GM18508 (cell line): Measurements from ENCODE around the gene ERC2.
"Not testable (repeated sequence)": the region's sequence is repeated elsewhere in the genome, so short reads cannot be mapped to it uniquely, and the experiment has no call there.

Source experiments
- ATAC-seq: cut with Tn5 transposase; IDR thresholded peaks from one replicate; pipeline ENCODE4 v1.9.1; 2021; ENCODE audit warnings: moderate number of reproducible peaks; ENCODE audit not compliant: insufficient read depth, unreplicated experiment

ERC2 gene

GRCh38 chr3:56468184-56469106 is at the start of gene ERC2:
Gene ERC2, minus strand, starts transcription at chr3:56468467.
- ATAC-seq, result no peak

GRCh38 chr3:56502738-56503137 is 34.5 kb upstream of the ERC2 start:
- no peak for ATAC-seq

DNA sequence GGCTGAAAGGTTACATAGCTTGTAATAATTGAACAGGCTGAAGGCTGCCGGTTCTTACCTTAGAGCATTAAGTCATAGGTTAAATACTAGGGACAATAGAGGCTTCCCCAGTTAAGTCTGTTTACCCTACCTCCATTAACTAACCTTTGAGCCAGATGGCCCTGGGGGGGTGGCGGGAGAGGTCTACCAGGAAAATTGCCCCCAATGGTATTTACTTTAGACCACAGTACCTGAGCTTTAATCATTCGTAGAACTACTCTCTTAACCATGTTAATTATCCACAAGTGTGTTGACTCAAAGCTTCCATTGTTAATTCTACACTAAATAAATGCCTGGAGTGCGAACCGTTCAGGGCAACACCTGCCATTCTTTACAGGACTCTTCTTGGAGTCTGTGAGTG is 28.1 kb upstream of the ERC2 start:
- not testable (repeated sequence) for ATAC-seq

DNA sequence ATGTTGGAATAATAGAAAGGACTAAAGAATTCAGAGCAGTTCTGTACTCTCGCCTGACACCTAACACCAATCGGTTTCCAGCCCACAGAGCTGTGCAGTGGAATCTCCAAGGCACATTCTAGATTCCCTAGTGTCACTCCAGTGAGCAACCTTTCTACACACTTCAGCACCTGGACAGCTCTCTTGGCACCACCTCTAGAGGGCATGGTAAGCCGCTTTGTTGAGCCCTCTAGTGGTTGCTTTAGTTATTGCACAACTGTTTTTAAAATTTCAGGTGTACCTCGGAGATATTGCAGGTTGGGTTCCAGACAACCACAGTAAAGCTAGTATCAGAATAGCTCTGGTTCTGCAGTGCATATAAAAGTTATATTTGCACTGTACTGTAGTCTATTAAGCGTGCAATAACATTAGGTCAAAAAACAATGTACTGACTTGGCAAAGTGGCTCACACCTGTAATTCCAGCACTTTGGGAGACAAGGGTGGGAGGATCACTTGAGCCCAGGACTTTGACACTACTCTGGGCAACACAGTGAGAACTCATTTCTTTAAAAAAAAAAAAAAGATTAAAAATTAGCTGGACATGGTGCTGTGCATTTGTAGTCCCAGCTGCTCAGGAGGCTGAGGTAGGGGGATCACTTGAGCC is 26.5 kb upstream of the ERC2 start:
- ATAC-seq, result peak; percentile 91

DNA sequence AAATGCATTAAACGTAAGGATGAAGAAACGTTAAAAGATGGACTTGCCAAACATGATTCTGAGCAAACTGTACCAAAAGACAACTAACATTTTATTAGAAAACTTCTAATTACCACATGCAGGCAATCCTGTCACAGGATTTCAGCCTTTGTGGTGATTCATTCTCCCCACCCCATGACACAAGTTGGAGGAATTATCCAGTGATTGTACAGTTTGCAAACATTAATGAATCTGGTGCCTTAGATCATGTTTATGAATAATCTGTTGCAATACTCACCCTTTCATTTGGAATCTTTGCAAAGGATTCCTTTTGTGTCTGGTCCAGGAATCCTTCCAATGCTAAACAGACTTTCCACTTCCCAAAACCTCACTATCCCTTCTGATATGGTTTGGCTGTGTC is 23.3 kb upstream of the ERC2 start:
- ATAC-seq, result no peak

DNA sequence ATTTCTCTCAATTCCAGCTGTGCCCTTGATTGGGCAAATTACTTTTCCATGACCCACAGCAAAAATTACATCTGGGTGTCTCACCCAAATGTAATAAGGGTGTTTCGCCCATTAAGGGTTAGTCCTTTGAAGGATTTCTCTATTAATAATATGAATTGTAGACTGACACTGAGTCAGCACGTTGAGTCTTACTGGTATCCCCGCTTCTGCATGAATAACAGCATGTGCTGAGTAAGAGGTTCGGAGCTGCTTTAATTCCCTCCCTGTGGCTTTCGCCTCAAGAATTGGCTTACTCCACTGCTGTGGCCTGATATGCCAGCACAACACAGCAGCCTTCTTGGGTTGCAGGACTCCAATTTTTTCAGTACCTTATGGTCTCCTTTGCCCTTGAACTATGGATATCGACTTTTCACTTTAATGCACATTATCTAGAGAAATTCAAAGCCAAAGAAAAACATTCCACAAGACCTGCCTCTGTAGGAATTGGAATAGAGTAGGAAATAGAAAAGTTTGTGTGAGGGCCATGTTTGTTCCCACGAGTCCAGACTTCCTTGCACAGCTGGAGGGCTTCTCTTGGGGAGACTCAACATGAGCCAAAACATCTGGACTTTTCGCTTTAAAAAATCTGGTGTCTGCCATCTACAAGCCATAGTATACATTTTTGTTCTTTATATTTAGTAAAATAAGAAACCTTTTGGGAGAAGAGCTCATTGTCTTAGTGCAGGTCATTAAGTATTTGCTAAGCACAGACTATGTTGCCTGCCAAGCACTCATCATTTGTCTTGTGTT is 20.7 kb upstream of the ERC2 start:
- ATAC-seq, result no peak

GRCh38 chr3:56484525-56485032 is 16.3 kb upstream of the ERC2 start:
- no peak for ATAC-seq

GRCh38 chr3:56484122-56484521 is 15.9 kb upstream of the ERC2 start:
- no peak for ATAC-seq

DNA sequence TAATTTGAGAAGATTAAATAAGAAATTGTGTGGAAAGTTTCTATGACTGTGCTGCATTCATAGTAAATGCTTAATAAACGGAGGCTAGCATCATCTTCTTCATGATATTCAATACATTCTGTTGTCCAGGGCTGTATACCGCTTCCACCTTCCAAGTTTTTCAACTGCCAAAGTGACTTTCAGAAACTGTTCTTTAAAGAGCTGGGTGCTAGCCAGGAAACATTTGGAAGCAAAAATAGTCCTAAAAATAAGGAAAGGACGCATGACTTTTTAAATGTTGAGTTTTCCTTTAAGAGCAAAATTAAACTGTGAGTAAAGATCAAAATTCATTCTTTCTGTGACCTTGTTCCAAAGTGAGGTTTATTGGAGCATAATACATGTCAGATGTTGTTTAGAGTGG is 9.4 kb upstream of the ERC2 start:
- no peak for ATAC-seq

DNA sequence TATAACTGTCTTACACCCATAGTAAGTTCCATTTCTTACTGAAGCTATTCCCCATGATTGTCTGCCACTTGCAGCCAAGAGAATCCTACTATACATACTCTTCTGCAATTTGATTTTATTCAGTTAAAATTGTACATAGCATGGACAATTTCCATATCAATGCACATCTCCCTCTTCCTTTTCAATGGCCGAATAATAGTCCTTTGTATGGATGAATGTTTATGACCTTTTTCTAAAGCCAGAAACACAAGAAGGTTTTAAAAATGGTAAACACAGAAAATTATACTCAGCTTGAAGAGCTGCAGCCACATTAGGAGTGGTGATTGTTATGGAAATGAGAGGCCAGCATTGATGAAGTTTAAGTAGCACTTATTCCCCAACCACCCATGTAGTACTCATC is 8.5 kb upstream of the ERC2 start:
- ATAC-seq, result no peak

DNA sequence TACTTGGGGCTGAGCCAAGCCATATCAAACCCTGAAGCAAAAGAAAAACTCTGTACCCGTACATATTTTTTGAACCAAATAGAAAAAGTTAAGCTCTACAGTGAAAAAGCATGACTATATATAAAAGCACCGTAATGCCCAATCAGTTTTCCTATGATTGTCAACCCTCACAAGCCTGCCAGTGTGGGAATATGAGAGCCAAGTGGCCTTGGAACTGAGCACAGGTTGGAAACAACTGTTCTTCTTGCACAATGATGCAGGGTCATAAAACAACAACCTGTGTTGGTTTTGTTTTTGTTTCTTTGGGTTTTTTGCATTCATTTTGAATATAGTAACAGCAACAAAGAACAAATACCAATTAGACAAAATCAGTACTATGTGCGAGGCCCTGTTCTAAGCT is 3.5 kb upstream of the ERC2 start:
- no peak for ATAC-seq

DNA sequence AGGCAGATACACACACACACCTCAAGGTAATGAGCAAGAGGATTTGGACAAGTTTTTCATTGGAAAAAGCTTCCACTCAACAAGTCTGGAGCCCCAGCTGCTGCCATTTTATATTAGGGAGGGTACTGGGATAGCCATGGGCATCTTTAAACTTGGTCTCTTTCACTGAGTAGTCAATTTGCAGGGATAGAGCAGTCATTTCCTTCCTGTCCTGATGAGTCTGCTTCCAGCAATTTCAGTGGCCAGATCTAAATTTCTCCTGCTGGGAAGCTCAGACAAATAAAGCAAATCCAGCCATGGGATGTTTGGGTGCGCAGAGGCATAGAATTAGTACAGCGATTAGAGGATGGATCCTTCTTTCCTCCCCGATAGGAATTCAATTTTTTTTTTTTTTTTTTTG is 874 bp upstream of the ERC2 start:
- no peak for ATAC-seq

DNA sequence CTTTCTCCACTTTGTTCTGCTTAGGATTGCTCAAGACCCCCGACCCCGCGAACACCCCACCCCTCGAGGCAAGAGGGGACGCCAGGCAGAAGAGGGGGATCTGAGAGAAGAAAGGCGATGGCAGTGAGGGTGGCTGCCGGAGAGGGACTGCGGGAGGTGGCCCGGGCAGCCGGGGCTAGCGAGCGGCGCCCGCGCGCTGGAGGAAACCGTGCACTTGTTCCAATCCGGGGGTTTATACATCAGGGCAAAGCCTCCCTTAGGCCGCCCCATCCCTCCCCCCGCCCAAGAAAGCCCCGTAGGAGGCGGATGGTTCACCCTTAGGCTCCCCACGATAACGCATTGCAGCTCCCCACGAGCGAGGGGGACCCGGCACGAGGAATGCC is 475 bp downstream of the ERC2 start:
- no peak for ATAC-seq

- no peak for ATAC-seq
These were observed 1.2 kb downstream of the ERC2 start for GRCh38 chr3:56467108-56467507.

GRCh38 chr3:56459719-56460118 is 8.5 kb downstream of the ERC2 start:
- no peak for ATAC-seq

GRCh38 chr3:56459104-56459496 is 9.2 kb downstream of the ERC2 start:
- ATAC-seq, result no peak

GRCh38 chr3:56458496-56459103 is 9.7 kb downstream of the ERC2 start:
- no peak for ATAC-seq

GRCh38 chr3:56456117-56456516 is 12.2 kb downstream of the ERC2 start:
- no peak for ATAC-seq

GRCh38 chr3:56453011-56453410 is 15.3 kb downstream of the ERC2 start:
- no peak for ATAC-seq

GRCh38 chr3:56452085-56452484 is 16.2 kb downstream of the ERC2 start:
- ATAC-seq, result no peak
